Endothelial cell of umbilical vein (primary cell): ENCODE measurements around the gene MAP4K4. TPM values are rescaled to one million over a fixed set of nuclear protein-coding genes. Genes with fewer than 3 reads are reported as not detected.

Experiments used
- BruUV-seq: library from RNA; stranded (reverse); fragments of 400-500 nt; replicated peaks from 2 replicates; lab custom pipeline; 2021; lab: Mats Ljungman, UMichigan
- CTCF ChIA-PET: fragments of 300-600, 350-600 bp; sonication (Branson Sonifier 250); formaldehyde crosslinking; loops from one replicate; lab custom pipeline; 2021; ENCODE audit warnings: antibody characterized with exemption, inconsistent platforms; lab: Charles Lee
- POLR2A ChIA-PET: fragments of 300-600, 350-600 bp; sonication (Branson Sonifier 250); formaldehyde crosslinking; loops from one replicate; lab custom pipeline; 2021; ENCODE audit warnings: antibody characterized with exemption, inconsistent platforms; lab: Charles Lee
- DNase-seq: peaks from one replicate; pipeline ENCODE4 v3.0.0-alpha.2; 2011; ENCODE audit warnings: low read depth, low spot score
- FAIRE-seq: peaks from 2 replicates; lab custom pipeline; 2011; peaks lifted over from hg19 to GRCh38; lab: Jason Lieb, UNC
- H2AFZ ChIP-seq: 2 replicates; pipeline ENCODE4 v1.6.0; 2012; ENCODE audit warnings: low read depth, low read length, control low read depth, inconsistent platforms
- H3K27ac ChIP-seq: 2 replicates; pipeline ENCODE4 v1.5.1; 2011; ENCODE audit warnings: low read depth, mild to moderate bottlenecking, control low read depth, low read length, moderate library complexity; ENCODE audit not compliant: insufficient read depth
- H3K27me3 ChIP-seq, 2 experiments: 2 replicates each; pipeline versions ENCODE4 v1.6.0 to v1.6.1; 2011; ENCODE audit warnings: low read length in 2 of 2, mixed read lengths in 1 of 2; ENCODE audit not compliant: control insufficient read depth in 2 of 2, insufficient read depth in 2 of 2
- H3K36me3 ChIP-seq, 2 experiments: 2 replicates in 1 of 2; 3 replicates in 1 of 2; pipeline ENCODE4 v1.5.1; 2011; ENCODE audit warnings: low read length in 2 of 2, mild to moderate bottlenecking in 1 of 2, moderate library complexity in 1 of 2; ENCODE audit not compliant: control insufficient read depth in 2 of 2, insufficient read depth in 2 of 2; ENCODE audit errors: extremely low read depth in 1 of 2
- H3K4me1 ChIP-seq: 3 replicates; pipeline ENCODE4 v1.5.1; 2011; ENCODE audit warnings: mild to moderate bottlenecking, low read length; ENCODE audit not compliant: control insufficient read depth, insufficient read depth; ENCODE audit errors: extremely low read depth
- H3K4me2 ChIP-seq: 2 replicates; pipeline ENCODE4 v1.6.1; 2011; ENCODE audit warnings: low read length, control low read depth, mixed read lengths; ENCODE audit not compliant: insufficient read depth
- H3K4me3 ChIP-seq, 3 experiments: fragments of 200-600 bp in 1 of 3; sonication (generic), shearing (Covaris generic) in 1 of 3; replicated peaks in 1 of 3; 2 replicates each; pipeline ENCODE4 v1.5.1; 2011 to 2016; ENCODE audit warnings: control low read depth in 3 of 3, low read length in 3 of 3, mild to moderate bottlenecking in 2 of 3, inconsistent platforms in 1 of 3, low read depth in 1 of 3, moderate library complexity in 1 of 3; ENCODE audit not compliant: insufficient read depth in 1 of 3
- H3K79me2 ChIP-seq: 2 replicates; pipeline ENCODE4 v1.6.0; 2012; ENCODE audit warnings: low read length, inconsistent platforms; ENCODE audit not compliant: control insufficient read depth, insufficient read depth
- H3K9ac ChIP-seq: replicated peaks from 2 replicates; pipeline ENCODE3; 2011; ENCODE audit warnings: low read length, control low read depth; ENCODE audit not compliant: insufficient read depth; ENCODE audit errors: extremely low read depth
- H3K9me1 ChIP-seq: replicated peaks from 3 replicates; pipeline ENCODE4 v1.6.0; 2011; ENCODE audit warnings: mild to moderate bottlenecking, low read length; ENCODE audit not compliant: control insufficient read depth, insufficient read depth; ENCODE audit errors: extremely low read depth
- H3K9me3 ChIP-seq: replicated peaks from 2 replicates; pipeline ENCODE4 v1.5.1; 2012; ENCODE audit warnings: low read length, inconsistent platforms; ENCODE audit not compliant: control insufficient read depth, insufficient read depth
- H4K20me1 ChIP-seq: replicated peaks from 2 replicates; pipeline ENCODE3; 2011; ENCODE audit warnings: mild to moderate bottlenecking, low read length; ENCODE audit not compliant: control insufficient read depth, insufficient read depth; ENCODE audit errors: extremely low read depth
- CTCF ChIP-seq, 2 donors: IDR thresholded peaks; 1 replicate in 1 of 2; 2 replicates in 1 of 2; pipeline ENCODE4 v1.5.1; 2011; ENCODE audit warnings: low read length in 2 of 2, mild to moderate bottlenecking in 2 of 2, moderate library complexity in 2 of 2, control low read depth in 1 of 2, inconsistent platforms in 1 of 2, low read depth in 1 of 2; ENCODE audit not compliant: insufficient read depth in 1 of 2; ENCODE audit errors: extremely low read depth in 1 of 2
- FOS ChIP-seq: IDR thresholded peaks from 2 replicates; pipeline ENCODE4 v1.6.1; 2011; ENCODE audit warnings: mild to moderate bottlenecking, low read length, moderate library complexity, borderline replicate concordance; ENCODE audit not compliant: insufficient read depth
- JUN ChIP-seq: IDR thresholded peaks from 2 replicates; pipeline ENCODE4 v1.6.1; 2011; ENCODE audit warnings: borderline replicate concordance, low read depth; ENCODE audit not compliant: insufficient read length, insufficient read depth
- MAX ChIP-seq: IDR thresholded peaks from 2 replicates; pipeline ENCODE4 v1.6.1; 2011; ENCODE audit not compliant: insufficient read depth, insufficient read length
- MYC ChIP-seq: IDR thresholded peaks from one replicate; pipeline ENCODE4 v1.6.1; 2011; ENCODE audit warnings: mild to moderate bottlenecking, low read depth, low read length
- POLR2A ChIP-seq: IDR thresholded peaks from 2 replicates; pipeline ENCODE4 v1.6.1; 2012; ENCODE audit warnings: low read depth, mild to moderate bottlenecking, control low read depth, low read length
- POLR2AphosphoS5 ChIP-seq: IDR thresholded peaks from 2 replicates; pipeline ENCODE4 v1.6.1; 2012; ENCODE audit warnings: low read depth, mild to moderate bottlenecking, control low read depth, low read length, moderate library complexity; ENCODE audit not compliant: insufficient read depth
- dilution Hi-C: fragments of 300-500 bp; cut with MboI; formaldehyde crosslinking; loops from one replicate; pipeline ENCODE4 v1.15.0; 2019; ENCODE audit warnings: low sequenced_read_pairs; ENCODE audit not compliant: extremely low pct_ligation_motif_present
- intact Hi-C: fragments of 100-400 bp; cut with micrococcal nuclease; formaldehyde crosslinking; loops from one replicate; pipeline ENCODE4 v1.10.0; 2022
- polyA plus RNA-seq, 4 experiments: library from polyadenylated mRNA; depleted of rRNA in 3 of 4; stranded (reverse) in 3 of 4; unstranded in 1 of 4; fragments of >200 nt; gene quantifications; 2 replicates each; pipeline versions ENCODE4 v1.2.1 to v1.2.3, GENCODE V29; 2011 to 2012; ENCODE audit warnings: missing spikeins in 1 of 4
- total RNA-seq: library from RNA; stranded (reverse); gene quantifications from 2 replicates; pipeline ENCODE4 v1.2.3, GENCODE V29; 2021

The MAP4K4 gene
- total and polyA plus RNA-seq, 2 donors (not counting 3 experiments of a cell fraction or from before 2014, with no cell fraction given): 79.4 to 269 TPM

- Histone ChIP-seq H3K4me2 (no peak overlapping the region), H3K4me3 (no peak overlapping the region), H3K4me1 (peaks cover 44% of the 10 kb centered on the region), H3K79me2 (peaks cover 96% of the 10 kb centered on the region), H3K27me3 (no peaks in the 10 kb centered on the region), H3K36me3 (no peaks in the 10 kb centered on the region), H3K9ac (no peak overlapping the region), H3K9me1 (no peaks in the 10 kb centered on the region), H2AFZ (no peak overlapping the region), H3K9me3 (no peaks in the 10 kb centered on the region), H4K20me1 (peaks cover 12% of the 10 kb centered on the region), H3K27ac (no peak overlapping the region)
- DNase-seq: no peak
- no peak for FAIRE-seq
- TF ChIP-seq CTCF (IDR thresholded peaks at IDR 0.05; ENCODE audit: extremely low read depth in 1 of 2, insufficient read depth in 1 of 2, low read depth in 1 of 2, low read length in 2 of 2) (no peak), MYC (no peak), POLR2AphosphoS5 (no peak), FOS (no peak), MAX (no peak), JUN (no peak), POLR2A (no peak)
- CTCF ChIA-PET: no interaction called here
- POLR2A ChIA-PET: interaction anchor here (0.5 kb wide), 1 partner anchor 42 kb away, joined by 3 read pairs; no protein-coding TSS in a partner anchor
- no TSS peak for BruUV-seq
- dilution Hi-C loops: no loop called here
- intact Hi-C loops: no loop called here
Measured at GRCh38 chr2:101801496-101801895, 104.0 kb downstream of the MAP4K4 start.
